Measurements from ENCODE around the gene PCBP4.
A peak's percentile ranks its signal among the peaks of the same experiment; 100 is the strongest.

PCBP4 gene

GRCh38 chr3:51944451-51945021 lies 22.7 kb downstream of the PCBP4 start:
- Mint-ChIP-seq H3K36me3 (ENCODE audit: low read depth) (peaks cover 15% of the 10 kb centered on the region), H3K27ac (no peak overlapping the region), H3K4me1 (ENCODE audit: low read depth) (peaks cover 25% of the 10 kb centered on the region), H3K4me3 (no peak overlapping the region), H3K9me3 (no peaks in the 10 kb centered on the region), H3K27me3 (no peaks in the 10 kb centered on the region)

GRCh38 chr3:51943451-51944391 lies 23.5 kb downstream of the PCBP4 start:
- H3K27me3 Mint-ChIP-seq, result no peaks in the 10 kb centered on the region
- H3K9me3 Mint-ChIP-seq, result no peaks in the 10 kb centered on the region
- H3K27ac Mint-ChIP-seq, result peak overlapping the region; percentile 85
- peaks cover 33% of the 10 kb centered on the region for H3K4me1 Mint-ChIP-seq (ENCODE audit: low read depth)
- peaks cover 21% of the 10 kb centered on the region for H3K36me3 Mint-ChIP-seq (ENCODE audit: low read depth)
- no peak overlapping the region for H3K4me3 Mint-ChIP-seq

GRCh38 chr3:51942603-51943450 lies 24.4 kb downstream of the PCBP4 start:
- Mint-ChIP-seq H3K9me3 (no peaks in the 10 kb centered on the region), H3K4me3 (peak overlapping the region; percentile 90), H3K27me3 (no peaks in the 10 kb centered on the region), H3K27ac (peak overlapping the region; percentile 85), H3K36me3 (ENCODE audit: low read depth) (peaks cover 28% of the 10 kb centered on the region), H3K4me1 (ENCODE audit: low read depth) (peaks cover 38% of the 10 kb centered on the region)

- peaks cover 38% of the 10 kb centered on the region for H3K4me1 Mint-ChIP-seq (ENCODE audit: low read depth)
- no peaks in the 10 kb centered on the region for H3K27me3 Mint-ChIP-seq
- peak within 1 kb of the TSS; percentile 90 for H3K4me3 Mint-ChIP-seq
- peaks cover 34% of the 10 kb centered on the region for H3K36me3 Mint-ChIP-seq (ENCODE audit: low read depth)
- peak within 1 kb of the TSS; percentile 87 for H3K27ac Mint-ChIP-seq
- no peaks in the 10 kb centered on the region for H3K9me3 Mint-ChIP-seq
Observed at GRCh38 chr3:51941798-51942602, 25.3 kb downstream of the PCBP4 start, which contains the start of the genes PARP3 and RRP9. Gene PARP3, plus strand, starts transcription at chr3:51942363. Its CDS starts 993 bp downstream, at chr3:51943356. Gene RRP9, minus strand, starts transcription at chr3:51941904. Its CDS starts 37 bp downstream, at chr3:51941867.

GRCh38 chr3:51941463-51941797 lies 25.8 kb downstream of the PCBP4 start:
- H3K36me3 Mint-ChIP-seq (ENCODE audit: low read depth), result peaks cover 40% of the 10 kb centered on the region
- no peaks in the 10 kb centered on the region for H3K27me3 Mint-ChIP-seq
- H3K4me3 Mint-ChIP-seq, result peak overlapping the region; percentile 90
- H3K4me1 Mint-ChIP-seq (ENCODE audit: low read depth), result peaks cover 38% of the 10 kb centered on the region
- H3K27ac Mint-ChIP-seq, result peak overlapping the region; percentile 87
- no peaks in the 10 kb centered on the region for H3K9me3 Mint-ChIP-seq

GRCh38 chr3:51940648-51941462 lies 26.4 kb downstream of the PCBP4 start:
- Mint-ChIP-seq H3K36me3 (ENCODE audit: low read depth) (peaks cover 45% of the 10 kb centered on the region), H3K27me3 (no peaks in the 10 kb centered on the region), H3K4me3 (peak overlapping the region; percentile 90), H3K4me1 (ENCODE audit: low read depth) (peaks cover 38% of the 10 kb centered on the region), H3K27ac (peak overlapping the region; percentile 87), H3K9me3 (no peaks in the 10 kb centered on the region)

GRCh38 chr3:51938780-51939425 lies 28.4 kb downstream of the PCBP4 start:
- H3K27ac Mint-ChIP-seq, result peak overlapping the region; percentile 66

GRCh38 chr3:51937611-51938450 lies 29.4 kb downstream of the PCBP4 start:
- H3K27me3 Mint-ChIP-seq, result no peaks in the 10 kb centered on the region
- no peak overlapping the region for H3K27ac Mint-ChIP-seq

More at GRCh38 chr3:51938780-51939425, 28.4 kb downstream of the PCBP4 start:
- Mint-ChIP-seq H3K9me3 (no peaks in the 10 kb centered on the region), H3K36me3 (ENCODE audit: low read depth) (peaks cover 63% of the 10 kb centered on the region), H3K4me1 (ENCODE audit: low read depth) (peaks cover 38% of the 10 kb centered on the region), H3K4me3 (peak overlapping the region; percentile 3), H3K27me3 (no peaks in the 10 kb centered on the region)

GRCh38 chr3:51937014-51937413 lies 30.2 kb downstream of the PCBP4 start:
- H3K27ac Mint-ChIP-seq, result no peak overlapping the region
- H3K36me3 Mint-ChIP-seq (ENCODE audit: low read depth), result peaks cover 68% of the 10 kb centered on the region
- H3K27me3 Mint-ChIP-seq, result no peaks in the 10 kb centered on the region
- peaks cover 30% of the 10 kb centered on the region for H3K4me1 Mint-ChIP-seq (ENCODE audit: low read depth)
- no peaks in the 10 kb centered on the region for H3K9me3 Mint-ChIP-seq
- no peak overlapping the region for H3K4me3 Mint-ChIP-seq

More at GRCh38 chr3:51937611-51938450, 29.4 kb downstream of the PCBP4 start:
- Mint-ChIP-seq H3K4me3 (no peak overlapping the region), H3K9me3 (no peaks in the 10 kb centered on the region), H3K4me1 (ENCODE audit: low read depth) (peaks cover 34% of the 10 kb centered on the region), H3K36me3 (ENCODE audit: low read depth) (peaks cover 68% of the 10 kb centered on the region)

GRCh38 chr3:51935886-51936755 lies 31.1 kb downstream of the PCBP4 start:
- Mint-ChIP-seq H3K36me3 (ENCODE audit: low read depth) (peaks cover 72% of the 10 kb centered on the region), H3K9me3 (no peaks in the 10 kb centered on the region), H3K27me3 (no peaks in the 10 kb centered on the region), H3K4me1 (ENCODE audit: low read depth) (peaks cover 29% of the 10 kb centered on the region), H3K27ac (no peak overlapping the region), H3K4me3 (no peak overlapping the region)

GRCh38 chr3:51934991-51935885 lies 32.0 kb downstream of the PCBP4 start:
- no peaks in the 10 kb centered on the region for H3K27me3 Mint-ChIP-seq
- no peaks in the 10 kb centered on the region for H3K9me3 Mint-ChIP-seq
- H3K36me3 Mint-ChIP-seq (ENCODE audit: low read depth), result peaks cover 63% of the 10 kb centered on the region
- peaks cover 20% of the 10 kb centered on the region for H3K4me1 Mint-ChIP-seq (ENCODE audit: low read depth)
- H3K27ac Mint-ChIP-seq, result no peak overlapping the region
- H3K4me3 Mint-ChIP-seq, result no peak overlapping the region
